ENCODE data around the gene PPP1R12A.

The PPP1R12A gene

DNA sequence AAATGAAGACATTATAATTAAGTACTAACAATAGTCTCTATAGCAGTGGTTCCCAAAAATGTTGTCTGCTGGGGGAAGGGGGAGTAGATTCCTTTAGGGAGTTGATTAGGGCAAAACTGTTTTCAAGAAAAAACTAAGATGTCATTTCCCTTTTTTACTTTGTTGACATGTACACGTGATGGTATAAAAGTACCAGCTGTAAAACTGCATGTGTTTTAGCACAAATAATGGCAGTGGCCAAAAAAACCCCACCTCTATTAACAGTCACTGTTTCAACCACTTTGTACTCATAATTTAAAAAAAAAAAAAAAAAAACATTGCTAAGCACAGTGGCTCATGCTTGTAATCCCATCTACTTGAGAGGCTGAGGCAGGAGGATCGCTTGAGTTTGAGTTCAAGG is 61.7 kb downstream of the PPP1R12A start:
- TF ChIP-seq, protein P1, sequence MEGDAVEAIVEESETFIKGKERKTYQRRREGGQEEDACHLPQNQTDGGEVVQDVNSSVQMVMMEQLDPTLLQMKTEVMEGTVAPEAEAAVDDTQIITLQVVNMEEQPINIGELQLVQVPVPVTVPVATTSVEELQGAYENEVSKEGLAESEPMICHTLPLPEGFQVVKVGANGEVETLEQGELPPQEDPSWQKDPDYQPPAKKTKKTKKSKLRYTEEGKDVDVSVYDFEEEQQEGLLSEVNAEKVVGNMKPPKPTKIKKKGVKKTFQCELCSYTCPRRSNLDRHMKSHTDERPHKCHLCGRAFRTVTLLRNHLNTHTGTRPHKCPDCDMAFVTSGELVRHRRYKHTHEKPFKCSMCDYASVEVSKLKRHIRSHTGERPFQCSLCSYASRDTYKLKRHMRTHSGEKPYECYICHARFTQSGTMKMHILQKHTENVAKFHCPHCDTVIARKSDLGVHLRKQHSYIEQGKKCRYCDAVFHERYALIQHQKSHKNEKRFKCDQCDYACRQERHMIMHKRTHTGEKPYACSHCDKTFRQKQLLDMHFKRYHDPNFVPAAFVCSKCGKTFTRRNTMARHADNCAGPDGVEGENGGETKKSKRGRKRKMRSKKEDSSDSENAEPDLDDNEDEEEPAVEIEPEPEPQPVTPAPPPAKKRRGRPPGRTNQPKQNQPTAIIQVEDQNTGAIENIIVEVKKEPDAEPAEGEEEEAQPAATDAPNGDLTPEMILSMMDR (IDR thresholded peaks at IDR 0.05; ENCODE audit: insufficient read depth, low read length), result no peak
- 0 out of 2 replicates have a peak, but pooled peaks have one; percentile 40 for TF ChIP-seq SPI1 (IDR thresholded peaks at IDR 0.05; ENCODE audit: borderline replicate concordance, low read depth)
- Histone ChIP-seq H3K27me3 (ENCODE audit: insufficient read depth, poor library complexity, severe bottlenecking) (no peaks in the 10 kb centered on the region), H3K27ac (replicated peaks) (no peak overlapping the region), H3K4me3 (replicated peaks; ENCODE audit: insufficient read depth, low read length) (no peak overlapping the region)
- no peak for DNase-seq (ENCODE audit: low read depth in 1 of 2, low spot score in 1 of 2)

DNA sequence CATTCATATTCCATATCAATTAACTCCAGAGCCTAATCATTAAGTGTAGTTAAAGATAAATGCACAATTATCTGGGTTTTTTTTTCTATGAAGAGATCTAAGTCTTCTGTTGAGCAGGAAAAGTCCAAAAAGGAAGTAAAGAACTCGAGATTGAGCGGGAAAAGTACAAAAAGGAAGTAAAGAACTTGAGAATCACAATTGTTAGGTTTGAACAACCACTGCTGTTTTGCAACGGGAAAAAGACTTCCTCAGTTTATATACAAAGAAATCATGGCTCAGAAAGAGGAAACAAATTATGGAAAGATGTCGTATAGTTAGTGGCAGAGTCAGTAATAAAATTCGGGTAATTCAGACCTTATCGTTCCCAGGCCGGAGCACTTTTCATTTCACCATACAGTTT is 63.3 kb downstream of the PPP1R12A start:
- TF ChIP-seq SPI1 (IDR thresholded peaks at IDR 0.05; ENCODE audit: borderline replicate concordance, low read depth), result peak; percentile 82; the same call in 1 of the 2 replicates
- TF ChIP-seq, protein P2, sequence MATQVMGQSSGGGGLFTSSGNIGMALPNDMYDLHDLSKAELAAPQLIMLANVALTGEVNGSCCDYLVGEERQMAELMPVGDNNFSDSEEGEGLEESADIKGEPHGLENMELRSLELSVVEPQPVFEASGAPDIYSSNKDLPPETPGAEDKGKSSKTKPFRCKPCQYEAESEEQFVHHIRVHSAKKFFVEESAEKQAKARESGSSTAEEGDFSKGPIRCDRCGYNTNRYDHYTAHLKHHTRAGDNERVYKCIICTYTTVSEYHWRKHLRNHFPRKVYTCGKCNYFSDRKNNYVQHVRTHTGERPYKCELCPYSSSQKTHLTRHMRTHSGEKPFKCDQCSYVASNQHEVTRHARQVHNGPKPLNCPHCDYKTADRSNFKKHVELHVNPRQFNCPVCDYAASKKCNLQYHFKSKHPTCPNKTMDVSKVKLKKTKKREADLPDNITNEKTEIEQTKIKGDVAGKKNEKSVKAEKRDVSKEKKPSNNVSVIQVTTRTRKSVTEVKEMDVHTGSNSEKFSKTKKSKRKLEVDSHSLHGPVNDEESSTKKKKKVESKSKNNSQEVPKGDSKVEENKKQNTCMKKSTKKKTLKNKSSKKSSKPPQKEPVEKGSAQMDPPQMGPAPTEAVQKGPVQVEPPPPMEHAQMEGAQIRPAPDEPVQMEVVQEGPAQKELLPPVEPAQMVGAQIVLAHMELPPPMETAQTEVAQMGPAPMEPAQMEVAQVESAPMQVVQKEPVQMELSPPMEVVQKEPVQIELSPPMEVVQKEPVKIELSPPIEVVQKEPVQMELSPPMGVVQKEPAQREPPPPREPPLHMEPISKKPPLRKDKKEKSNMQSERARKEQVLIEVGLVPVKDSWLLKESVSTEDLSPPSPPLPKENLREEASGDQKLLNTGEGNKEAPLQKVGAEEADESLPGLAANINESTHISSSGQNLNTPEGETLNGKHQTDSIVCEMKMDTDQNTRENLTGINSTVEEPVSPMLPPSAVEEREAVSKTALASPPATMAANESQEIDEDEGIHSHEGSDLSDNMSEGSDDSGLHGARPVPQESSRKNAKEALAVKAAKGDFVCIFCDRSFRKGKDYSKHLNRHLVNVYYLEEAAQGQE (IDR thresholded peaks at IDR 0.05; ENCODE audit: insufficient replicate concordance, low read depth), result no peak
- Histone ChIP-seq H3K27me3 (ENCODE audit: insufficient read depth, poor library complexity, severe bottlenecking) (no peaks in the 10 kb centered on the region), H3K27ac (replicated peaks) (peak overlapping the region; percentile 41), H3K4me3 (replicated peaks; ENCODE audit: insufficient read depth, low read length) (no peak overlapping the region)
- DNase-seq (ENCODE audit: low read depth in 1 of 2, low spot score in 1 of 2), result peak; percentile 11 to 72

DNA sequence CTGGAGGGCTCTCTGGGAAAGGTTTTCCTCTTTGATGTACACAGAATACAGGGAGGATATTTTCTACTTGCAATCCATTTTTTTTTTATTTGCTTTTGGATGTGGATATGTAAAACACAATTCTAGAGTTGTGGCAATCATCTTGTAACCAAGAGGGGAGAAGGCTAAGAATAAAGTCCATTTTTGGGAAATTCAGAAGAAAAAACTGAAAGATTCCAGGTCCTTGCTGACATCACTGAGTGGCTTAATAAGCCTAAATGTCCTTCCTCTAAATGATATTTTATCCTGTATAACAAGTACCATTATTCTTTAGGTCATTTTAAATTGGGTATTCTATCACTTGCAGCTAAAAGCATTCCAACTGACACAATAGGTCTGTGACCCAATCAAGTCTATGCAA is 64.0 kb downstream of the PPP1R12A start:
- no peak for TF ChIP-seq POLR2AphosphoS5 (IDR thresholded peaks at IDR 0.05; ENCODE audit: low read depth)
- TF ChIP-seq GABPA (IDR thresholded peaks at IDR 0.05; ENCODE audit: low read depth), result no peak
- TF ChIP-seq, protein P1 (IDR thresholded peaks at IDR 0.05; ENCODE audit: insufficient read depth, low read length), result no peak
- H3K27ac ChIP-seq (replicated peaks), result peak overlapping the region; percentile 41
- H3K27me3 ChIP-seq (ENCODE audit: insufficient read depth, poor library complexity, severe bottlenecking), result no peaks in the 10 kb centered on the region
- DNase-seq (ENCODE audit: low read depth in 1 of 2, low spot score in 1 of 2), result no peak
- no peak overlapping the region for H3K4me3 ChIP-seq (replicated peaks; ENCODE audit: insufficient read depth, low read length)

DNA sequence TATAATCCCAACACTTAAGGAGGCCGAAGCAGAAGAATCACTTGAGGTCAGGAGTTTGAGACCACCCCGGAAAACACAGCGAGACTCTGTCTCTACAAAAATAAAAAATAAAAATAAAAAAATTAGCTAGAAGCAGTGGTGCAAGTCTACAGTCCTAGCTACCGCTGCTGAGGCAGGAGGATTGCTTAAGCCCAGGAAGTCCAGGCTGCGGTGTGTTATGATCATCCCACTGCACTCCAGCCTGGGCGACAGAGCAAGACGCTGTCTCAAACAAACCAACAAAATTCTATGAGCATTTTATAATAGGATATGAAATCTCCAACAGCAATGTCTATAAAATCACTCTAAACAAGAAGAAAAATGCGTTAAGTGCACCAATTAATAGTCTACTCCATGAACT is 75.3 kb downstream of the PPP1R12A start:
- 0 out of 2 replicates have a peak overlapping the region, but pooled peaks have one; percentile 16 for H3K27ac ChIP-seq (replicated peaks)
- H3K4me3 ChIP-seq (replicated peaks; ENCODE audit: insufficient read depth, low read length), result no peak overlapping the region
- peak; percentile 8 to 71 for DNase-seq (ENCODE audit: low read depth in 1 of 2, low spot score in 1 of 2)
- no peaks in the 10 kb centered on the region for H3K27me3 ChIP-seq (ENCODE audit: insufficient read depth, poor library complexity, severe bottlenecking)
- TF ChIP-seq SPI1 (IDR thresholded peaks at IDR 0.05; ENCODE audit: borderline replicate concordance, low read depth) (peak; percentile 7; the same call in 1 of the 2 replicates), POLR2AphosphoS5 (IDR thresholded peaks at IDR 0.05; ENCODE audit: low read depth) (no peak)

DNA sequence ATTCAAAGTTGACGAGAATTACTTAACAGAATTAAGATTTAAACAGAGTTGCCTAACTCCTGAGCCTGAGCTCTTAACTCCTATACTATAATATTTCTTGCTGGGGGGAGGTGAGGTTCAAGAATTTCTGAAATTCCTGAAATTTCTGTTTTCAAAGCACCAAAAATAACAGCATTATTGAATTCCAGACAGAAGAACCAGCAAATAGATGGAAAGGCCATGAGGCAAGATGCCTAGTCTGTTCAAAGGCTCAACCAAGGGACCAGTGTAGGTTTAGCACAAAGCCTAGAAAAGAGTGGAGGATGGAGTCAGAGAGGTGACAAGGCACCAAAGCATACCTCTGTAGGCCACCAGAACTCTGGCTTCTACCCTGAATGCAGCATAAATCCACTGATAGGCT is 76.4 kb downstream of the PPP1R12A start:
- DNase-seq (ENCODE audit: low read depth in 1 of 2, low spot score in 1 of 2), result no peak
- TF ChIP-seq SPI1 (IDR thresholded peaks at IDR 0.05; ENCODE audit: borderline replicate concordance, low read depth) (no peak), POLR2AphosphoS5 (IDR thresholded peaks at IDR 0.05; ENCODE audit: low read depth) (no peak), GABPA (IDR thresholded peaks at IDR 0.05; ENCODE audit: low read depth) (no peak)
- TF ChIP-seq, protein P1 (IDR thresholded peaks at IDR 0.05; ENCODE audit: insufficient read depth, low read length), result no peak
- TF ChIP-seq, protein P2 (IDR thresholded peaks at IDR 0.05; ENCODE audit: insufficient replicate concordance, low read depth), result no peak
- Histone ChIP-seq H3K27ac (replicated peaks) (no peak overlapping the region), H3K4me3 (replicated peaks; ENCODE audit: insufficient read depth, low read length) (no peak overlapping the region), H3K27me3 (ENCODE audit: insufficient read depth, poor library complexity, severe bottlenecking) (no peaks in the 10 kb centered on the region)

Data from HL-60 (cell line).